Activated CD8-positive, alpha-beta T cell treated with anti-CD3 and anti-CD28 coated beads, Interleukin-2, amount 10 ng/mL, durations not matched to agents 7 days and 5 days (primary cell): ENCODE data around the gene HABP2. TPM values are rescaled to one million over a fixed set of nuclear protein-coding genes. Genes with fewer than 3 reads are reported as not detected.

Source experiments
- ATAC-seq: fragments of 150-1000 bp; cut with Tn5 transposase; one replicate; pipeline ENCODE4 v1.10.0; 2021; ENCODE audit warnings: moderate library complexity
- CTCF ChIA-PET: fragments of 350-600 bp; sonication (Branson Sonifier 250); formaldehyde crosslinking; loops from one replicate; lab custom pipeline; 2021; ENCODE audit warnings: antibody characterized with exemption; lab: Charles Lee
- POLR2A ChIA-PET: fragments of 350-600 bp; sonication (Branson Sonifier 250); formaldehyde crosslinking; loops from one replicate; lab custom pipeline; 2021; ENCODE audit warnings: antibody characterized with exemption; lab: Charles Lee
- DNase-seq: peaks from one replicate; pipeline ENCODE4 v3.0.0-alpha.2; 2020
- H3K27ac Mint-ChIP-seq: one replicate; pipeline ENCODE4 v1.8.0; 2021; ENCODE audit warnings: mild to moderate bottlenecking, mixed read lengths
- H3K27me3 Mint-ChIP-seq: one replicate; pipeline ENCODE4 v1.8.0; 2021; ENCODE audit warnings: low read depth, mixed read lengths
- H3K36me3 Mint-ChIP-seq: one replicate; pipeline ENCODE4 v1.8.0; 2021; ENCODE audit warnings: low read depth, mixed read lengths
- H3K4me1 Mint-ChIP-seq: one replicate; pipeline ENCODE4 v1.8.0; 2021; ENCODE audit warnings: low read depth, mixed read lengths
- H3K4me3 Mint-ChIP-seq: one replicate; pipeline ENCODE4 v1.8.0; 2021; ENCODE audit warnings: mild to moderate bottlenecking, mixed read lengths
- H3K9me3 Mint-ChIP-seq: one replicate; pipeline ENCODE4 v1.8.0; 2022; ENCODE audit warnings: mixed read lengths; ENCODE audit not compliant: insufficient read depth
- total RNA-seq, 2 experiments: library from RNA; stranded (reverse); gene quantifications; one replicate each; pipeline ENCODE4 v1.2.3, GENCODE V29; 2021

HABP2 gene
- total RNA-seq, 2 experiments from 2014 or later, result not detected

- DNase-seq (no peak), ATAC-seq (no peak)
- CTCF ChIA-PET, result no interaction called here
- no peaks in the 10 kb centered on the region for H3K9me3 Mint-ChIP-seq
- no peak overlapping the region for H3K4me3 Mint-ChIP-seq
- H3K27me3 Mint-ChIP-seq, result peaks cover 7% of the 10 kb centered on the region
- no peak overlapping the region for H3K27ac Mint-ChIP-seq
- no peaks in the 10 kb centered on the region for H3K36me3 Mint-ChIP-seq
- H3K4me1 Mint-ChIP-seq, result no peaks in the 10 kb centered on the region
- POLR2A ChIA-PET, result no interaction called here
These were observed 33.1 kb downstream of the HABP2 start for GRCh38 chr10:113585949-113586348.

- DNase-seq (no peak), ATAC-seq (no peak)
- no peaks in the 10 kb centered on the region for H3K9me3 Mint-ChIP-seq
- CTCF ChIA-PET, result no interaction called here
- peaks cover 6% of the 10 kb centered on the region for H3K27me3 Mint-ChIP-seq
- H3K27ac Mint-ChIP-seq, result no peak overlapping the region
- POLR2A ChIA-PET, result interaction anchor here (0.7 kb wide), 1 partner anchor 504 kb away, joined by 3 read pairs; no protein-coding TSS in a partner anchor
- no peaks in the 10 kb centered on the region for H3K4me1 Mint-ChIP-seq
- H3K4me3 Mint-ChIP-seq, result no peak overlapping the region
- H3K36me3 Mint-ChIP-seq, result no peaks in the 10 kb centered on the region
These were observed 36.4 kb downstream of the HABP2 start for GRCh38 chr10:113589201-113589770.

DNA sequence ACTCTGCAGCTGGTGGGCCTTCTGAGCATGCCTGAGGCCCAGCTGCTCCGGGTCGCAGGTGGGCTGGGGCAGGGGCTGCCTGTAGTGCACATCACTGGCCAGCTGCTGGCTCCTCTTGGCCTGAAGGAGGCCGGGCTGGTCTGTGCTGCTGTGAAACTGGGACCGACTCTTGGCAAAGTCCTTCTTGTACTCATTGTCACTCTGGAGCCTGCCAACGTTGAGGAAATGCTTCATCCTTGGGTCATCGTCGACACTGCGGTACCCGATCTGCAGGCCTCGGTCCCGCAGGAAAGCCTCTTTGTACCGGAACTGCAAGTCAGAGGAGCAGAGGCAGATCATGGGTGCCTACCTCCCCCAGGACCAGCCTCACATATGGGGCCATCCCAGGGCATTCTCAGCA, 37.7 kb downstream of the HABP2 start:
- ChIA-PET POLR2A (no interaction called here), CTCF (no interaction called here)
- Mint-ChIP-seq H3K36me3 (no peaks in the 10 kb centered on the region), H3K27me3 (peaks cover 2% of the 10 kb centered on the region), H3K4me1 (no peaks in the 10 kb centered on the region), H3K27ac (no peak overlapping the region), H3K4me3 (no peak overlapping the region), H3K9me3 (no peaks in the 10 kb centered on the region)
- no peak for ATAC-seq
- no peak for DNase-seq

DNA sequence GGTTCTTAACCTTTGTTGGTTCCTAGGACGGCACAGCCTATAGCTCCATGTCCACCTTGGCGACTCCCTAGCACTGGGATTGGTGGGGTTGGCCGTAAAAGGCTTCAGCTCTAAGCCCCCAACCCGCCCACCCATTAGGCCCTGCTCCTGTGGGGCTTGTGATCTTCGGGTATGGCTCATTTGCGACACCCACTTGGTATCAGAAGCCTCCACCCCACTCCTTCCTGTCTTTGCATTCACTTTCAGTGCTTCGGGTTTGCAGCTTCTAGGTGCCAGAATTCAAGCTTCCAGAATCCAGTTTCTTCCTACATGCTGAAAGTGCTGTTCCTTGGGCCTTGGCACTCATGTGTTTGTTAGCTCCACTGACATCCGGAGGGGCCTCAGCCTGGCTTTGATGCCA, 39.5 kb downstream of the HABP2 start:
- no peaks in the 10 kb centered on the region for H3K36me3 Mint-ChIP-seq
- ATAC-seq (no peak), DNase-seq (no peak)
- no peaks in the 10 kb centered on the region for H3K4me1 Mint-ChIP-seq
- ChIA-PET POLR2A (no interaction called here), CTCF (no interaction called here)
- no peaks in the 10 kb centered on the region for H3K9me3 Mint-ChIP-seq
- H3K27me3 Mint-ChIP-seq, result peaks cover 8% of the 10 kb centered on the region
- H3K27ac Mint-ChIP-seq, result no peak overlapping the region
- no peak overlapping the region for H3K4me3 Mint-ChIP-seq

- no peak for ATAC-seq
- Mint-ChIP-seq H3K9me3 (no peaks in the 10 kb centered on the region), H3K36me3 (no peaks in the 10 kb centered on the region), H3K4me1 (no peaks in the 10 kb centered on the region), H3K4me3 (no peak overlapping the region), H3K27me3 (peaks cover 14% of the 10 kb centered on the region), H3K27ac (no peak overlapping the region)
- no peak for DNase-seq
- CTCF ChIA-PET, result no interaction called here
- POLR2A ChIA-PET, result no interaction called here
These were observed 41.8 kb downstream of the HABP2 start for GRCh38 chr10:113594652-113595051.

DNA sequence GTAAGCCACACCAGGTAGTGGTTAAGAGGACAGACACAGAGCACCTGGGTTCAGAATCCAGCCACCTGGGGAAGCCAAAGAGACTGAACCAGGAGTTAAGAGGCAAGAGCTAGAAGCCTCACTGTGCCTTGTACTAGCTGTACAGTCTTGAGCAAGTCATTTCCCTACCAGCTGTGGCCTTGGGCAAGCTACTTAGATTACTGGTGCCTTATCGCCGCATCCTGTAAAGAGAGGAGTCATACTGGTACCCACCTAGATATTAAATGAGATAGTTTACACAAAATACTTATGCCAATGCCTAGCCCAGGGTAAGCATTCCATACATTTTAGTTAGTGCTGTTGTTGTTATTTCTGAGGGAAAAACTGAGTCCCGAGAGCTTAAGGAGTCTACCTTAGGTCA, 47.7 kb downstream of the HABP2 start:
- DNase-seq (no peak), ATAC-seq (no peak)
- Mint-ChIP-seq H3K9me3 (no peaks in the 10 kb centered on the region), H3K4me1 (no peaks in the 10 kb centered on the region), H3K36me3 (no peaks in the 10 kb centered on the region), H3K27ac (no peak overlapping the region), H3K4me3 (no peak overlapping the region), H3K27me3 (peaks cover 12% of the 10 kb centered on the region)
- ChIA-PET CTCF (no interaction called here), POLR2A (no interaction called here)

GRCh38 chr10:113603057-113603777, 50.4 kb downstream of the HABP2 start:
- no peaks in the 10 kb centered on the region for H3K9me3 Mint-ChIP-seq
- H3K27me3 Mint-ChIP-seq, result peaks cover 6% of the 10 kb centered on the region
- no peak overlapping the region for H3K4me3 Mint-ChIP-seq
- no peaks in the 10 kb centered on the region for H3K4me1 Mint-ChIP-seq
- no peaks in the 10 kb centered on the region for H3K36me3 Mint-ChIP-seq
- no peak overlapping the region for H3K27ac Mint-ChIP-seq
- ChIA-PET CTCF (no interaction called here), POLR2A (no interaction called here)
- DNase-seq, result no peak
- ATAC-seq, result no peak

DNA sequence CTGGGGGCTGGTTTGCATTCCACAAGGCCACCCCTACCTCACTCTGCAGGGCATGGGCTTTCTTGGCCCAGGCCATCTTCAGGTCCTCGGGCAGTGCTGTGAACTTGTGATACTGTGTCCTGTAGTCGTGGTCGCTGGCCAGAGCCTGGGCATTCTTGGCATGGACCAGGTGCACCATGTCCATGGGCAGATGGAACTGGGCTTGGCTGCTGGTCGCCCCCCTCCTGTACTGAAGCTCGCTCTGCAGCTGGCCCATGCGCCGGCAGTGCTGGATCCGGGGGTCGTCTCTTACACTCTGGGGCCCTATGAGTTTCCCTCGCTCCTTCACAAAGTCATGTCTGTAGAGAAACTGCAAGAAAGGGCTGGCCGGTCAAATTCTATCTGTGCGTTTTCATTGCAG, 51.7 kb downstream of the HABP2 start:
- no peak overlapping the region for H3K27ac Mint-ChIP-seq
- no peak overlapping the region for H3K4me3 Mint-ChIP-seq
- DNase-seq (no peak), ATAC-seq (no peak)
- POLR2A ChIA-PET, result interaction anchor here (0.7 kb wide), 1 partner anchor 516 kb away, joined by 3 read pairs; no protein-coding TSS in a partner anchor
- H3K4me1 Mint-ChIP-seq, result no peaks in the 10 kb centered on the region
- CTCF ChIA-PET, result no interaction called here
- H3K36me3 Mint-ChIP-seq, result no peaks in the 10 kb centered on the region
- no peaks in the 10 kb centered on the region for H3K9me3 Mint-ChIP-seq
- peaks cover 8% of the 10 kb centered on the region for H3K27me3 Mint-ChIP-seq

DNA sequence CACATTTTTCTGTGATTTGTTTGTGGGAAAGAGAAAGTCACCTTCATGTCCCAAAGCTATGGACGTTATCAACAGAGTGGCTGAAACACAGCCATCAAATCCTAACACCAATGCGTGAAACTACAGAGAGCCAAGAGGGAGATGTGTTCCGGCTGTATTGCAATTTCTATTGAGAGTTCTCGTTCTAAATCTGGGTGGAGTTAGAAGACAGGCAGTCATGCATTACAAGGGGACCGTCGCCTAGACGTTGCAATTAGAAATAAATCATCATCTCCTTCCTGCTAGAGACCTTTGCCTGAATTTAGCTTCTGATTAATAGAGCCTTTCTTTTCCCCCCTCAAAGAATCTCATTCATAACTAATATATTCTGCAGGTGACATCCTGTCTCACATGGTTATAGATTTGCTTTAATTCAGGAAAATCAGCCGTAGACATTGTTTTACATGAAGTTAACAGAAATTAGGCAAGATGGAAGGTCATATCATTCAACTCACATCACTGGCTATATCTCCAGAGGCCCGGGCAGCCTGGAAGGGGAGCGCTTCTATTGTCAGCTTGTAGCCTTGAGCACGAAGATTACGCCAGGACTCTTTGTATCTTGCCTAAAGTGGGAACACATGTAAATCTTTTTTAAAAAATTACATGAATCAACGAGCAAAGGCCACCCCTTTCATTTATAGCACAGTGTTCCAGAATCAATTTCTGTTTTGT, 52.6 kb downstream of the HABP2 start:
- H3K4me3 Mint-ChIP-seq, result no peak overlapping the region
- ChIA-PET POLR2A (no interaction called here), CTCF (no interaction called here)
- ATAC-seq, result no peak
- no peaks in the 10 kb centered on the region for H3K36me3 Mint-ChIP-seq
- H3K27ac Mint-ChIP-seq, result no peak overlapping the region
- DNase-seq, result no peak
- H3K4me1 Mint-ChIP-seq, result no peaks in the 10 kb centered on the region
- peaks cover 10% of the 10 kb centered on the region for H3K27me3 Mint-ChIP-seq
- H3K9me3 Mint-ChIP-seq, result no peaks in the 10 kb centered on the region

GRCh38 chr10:113609704-113610108, 56.9 kb downstream of the HABP2 start:
- Mint-ChIP-seq H3K27me3 (peaks cover 34% of the 10 kb centered on the region), H3K4me1 (no peaks in the 10 kb centered on the region), H3K36me3 (no peaks in the 10 kb centered on the region), H3K9me3 (no peaks in the 10 kb centered on the region), H3K27ac (no peak overlapping the region), H3K4me3 (no peak overlapping the region)
- ChIA-PET POLR2A (no interaction called here), CTCF (no interaction called here)
- ATAC-seq, result no peak
- DNase-seq, result no peak

DNA sequence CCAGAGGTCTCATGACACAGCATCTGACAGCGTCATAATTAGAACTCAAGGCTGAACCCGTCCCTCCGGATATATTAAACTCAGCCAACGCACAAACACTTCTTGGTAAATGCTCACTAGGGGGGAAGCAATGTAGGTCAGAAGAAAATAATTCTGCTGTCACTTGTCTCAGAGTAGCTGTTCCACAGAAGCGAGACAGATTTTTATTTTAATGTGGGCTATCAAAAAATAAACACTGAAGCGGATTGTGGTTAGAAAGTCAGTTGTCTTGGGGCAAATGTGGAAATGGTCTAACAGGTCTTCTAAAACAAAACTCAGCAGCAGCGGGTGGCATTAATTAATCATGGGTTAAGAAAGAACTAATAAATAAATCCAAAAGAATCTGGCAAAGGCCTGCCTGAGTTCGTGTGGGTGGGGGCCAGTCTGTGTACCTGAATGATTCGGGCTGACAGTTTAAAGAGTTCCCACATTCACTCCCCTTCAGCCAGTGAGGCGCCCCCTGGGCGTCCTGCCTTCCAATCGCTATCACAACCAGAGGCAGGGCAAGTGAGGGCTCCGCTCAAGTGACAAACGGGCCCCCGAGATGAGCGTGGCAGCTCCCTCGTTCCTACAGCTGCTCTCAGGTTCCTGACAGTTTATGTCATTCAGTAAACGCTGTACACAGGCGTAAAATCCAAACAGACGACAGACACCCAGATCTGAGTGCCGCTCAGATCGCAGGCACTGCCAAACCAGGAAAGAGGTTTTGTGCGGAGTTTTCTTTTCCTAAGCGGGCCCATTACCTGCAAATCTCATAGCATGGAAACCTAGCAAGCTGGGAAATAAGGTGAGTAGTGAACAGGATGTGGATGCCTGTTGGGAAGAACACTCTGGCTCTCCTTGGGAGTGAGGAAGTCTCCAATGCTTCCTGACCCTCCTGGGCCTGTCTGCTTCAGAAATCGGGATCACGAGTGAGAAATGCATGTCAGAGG, 58.1 kb downstream of the HABP2 start:
- ChIA-PET CTCF (no interaction called here), POLR2A (interaction anchor here (0.6 kb wide), 1 partner anchor 86 kb away, joined by 3 read pairs; no protein-coding TSS in a partner anchor)
- Mint-ChIP-seq H3K9me3 (no peaks in the 10 kb centered on the region), H3K36me3 (no peaks in the 10 kb centered on the region), H3K27me3 (peaks cover 36% of the 10 kb centered on the region), H3K4me1 (no peaks in the 10 kb centered on the region), H3K4me3 (no peak overlapping the region), H3K27ac (no peak overlapping the region)
- no peak for ATAC-seq
- no peak for DNase-seq
